Activated CD4-positive, CD25-positive, alpha-beta regulatory T cell (primary cell): Measurements from ENCODE around the gene GK2.

Experiments used
- DNase-seq, 4 experiments: peaks; one replicate each; lab custom pipeline; 2025; lab: John Stamatoyannopoulos, UW

The GK2 gene

GRCh38 chr4:79385641-79386040 lies 22.4 kb downstream of the GK2 start:
- no peak for DNase-seq

- no peak for DNase-seq
These were observed 26.9 kb downstream of the GK2 start for GRCh38 chr4:79381161-79381560.

- DNase-seq = no peak
These were observed 38.0 kb downstream of the GK2 start for GRCh38 chr4:79370026-79370425.

GRCh38 chr4:79367096-79367495 lies 40.9 kb downstream of the GK2 start:
- DNase-seq = no peak

GRCh38 chr4:79366422-79366821 lies 41.6 kb downstream of the GK2 start:
- DNase-seq = no peak

- DNase-seq = no peak
These were observed 44.0 kb downstream of the GK2 start for GRCh38 chr4:79364061-79364460.

- DNase-seq = no peak
These were observed 45.4 kb downstream of the GK2 start for GRCh38 chr4:79362626-79363025.

- DNase-seq = no peak
These were observed 48.0 kb downstream of the GK2 start for GRCh38 chr4:79360006-79360405.

- no peak for DNase-seq
These were observed 49.6 kb downstream of the GK2 start for GRCh38 chr4:79358438-79358837.

GRCh38 chr4:79357365-79357764 lies 50.7 kb downstream of the GK2 start:
- no peak for DNase-seq
